ENCODE results near the gene ROPN1L.

Gene ROPN1L

DNA sequence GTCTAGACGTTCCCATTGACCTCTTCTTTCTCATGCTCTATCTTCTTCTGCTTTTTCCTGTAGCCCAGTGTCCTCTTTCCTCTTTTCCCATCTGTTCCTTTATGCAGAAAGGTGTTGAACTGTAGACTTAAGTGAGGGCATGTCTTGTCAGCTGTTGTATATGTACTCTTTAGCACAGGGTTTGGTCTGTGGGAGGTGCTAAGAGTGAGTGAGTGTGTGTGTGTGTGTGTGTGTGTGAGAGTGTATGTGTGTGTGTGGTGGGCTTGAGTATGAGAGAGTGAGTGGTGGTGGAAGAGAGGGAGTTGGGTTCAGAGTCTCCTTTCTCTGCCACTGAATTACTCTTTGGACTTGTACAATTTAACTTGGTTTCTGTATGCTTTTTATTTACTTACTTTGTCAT lies 10.3 kb upstream of the ROPN1L start:
- FAIRE-seq, result no peak

DNA sequence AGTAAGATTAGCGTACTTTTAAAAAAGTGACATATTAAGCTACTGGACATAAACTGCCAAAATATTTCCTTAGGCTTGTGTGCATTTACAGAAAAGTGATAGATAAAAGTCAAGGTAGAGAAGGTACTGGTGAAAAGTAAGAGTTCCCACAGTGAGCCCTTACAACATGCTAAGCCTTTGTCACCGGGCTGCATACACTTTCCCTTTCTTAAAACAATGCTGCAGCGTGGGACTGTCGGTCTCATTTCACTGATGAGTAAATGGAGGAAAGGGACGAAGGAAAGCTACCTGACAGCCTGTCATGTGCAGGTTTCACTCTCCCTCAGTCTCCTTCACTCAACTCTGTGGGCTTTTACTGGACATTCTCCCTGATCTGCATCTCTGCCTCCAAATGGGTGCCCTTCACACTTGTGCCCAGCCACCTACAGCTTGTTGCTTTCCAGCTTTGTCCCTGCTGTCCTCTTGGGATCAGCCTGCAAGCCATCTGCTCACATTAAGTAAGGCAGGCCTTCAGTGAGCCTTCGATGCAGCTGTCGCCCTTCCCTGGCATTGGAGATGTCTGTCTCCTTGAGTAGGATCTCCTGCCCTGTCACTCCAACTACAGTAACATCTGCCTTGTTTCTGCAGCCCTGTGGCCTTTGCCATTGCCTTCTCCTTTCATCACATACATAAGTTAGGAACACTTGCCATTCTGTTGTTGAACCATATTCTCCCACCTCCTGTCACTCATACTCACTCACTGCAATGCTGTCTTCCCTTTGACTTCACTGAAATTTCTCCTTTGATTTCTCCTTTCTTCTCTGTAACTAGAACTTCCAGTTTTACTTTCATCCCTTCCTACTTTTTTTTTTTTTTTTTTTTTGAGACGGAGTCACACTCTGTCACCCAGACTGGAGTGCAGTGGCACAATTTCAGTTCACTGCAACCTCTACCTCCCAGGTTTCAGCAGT lies 9.3 kb upstream of the ROPN1L start:
- no peak for FAIRE-seq

DNA sequence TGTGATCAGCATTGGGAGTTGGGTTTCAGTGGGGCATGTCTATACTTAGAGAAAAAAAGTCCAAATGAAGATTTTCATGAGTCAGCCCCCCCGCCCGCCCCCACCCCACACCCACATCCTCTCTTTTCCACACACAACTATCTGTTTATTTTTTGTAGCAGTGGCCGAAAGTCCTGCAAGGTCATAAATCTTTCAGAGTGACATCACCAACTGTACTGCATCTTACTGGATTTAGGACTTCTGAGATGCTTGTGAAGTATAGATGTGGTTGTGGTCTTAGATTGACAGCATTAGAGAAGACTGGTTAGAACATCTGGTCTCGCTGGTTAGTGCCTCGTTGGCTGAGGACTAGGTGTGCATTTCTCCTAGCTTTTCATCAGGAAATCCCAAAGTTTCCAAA lies 7.3 kb upstream of the ROPN1L start:
- no peak for FAIRE-seq

DNA sequence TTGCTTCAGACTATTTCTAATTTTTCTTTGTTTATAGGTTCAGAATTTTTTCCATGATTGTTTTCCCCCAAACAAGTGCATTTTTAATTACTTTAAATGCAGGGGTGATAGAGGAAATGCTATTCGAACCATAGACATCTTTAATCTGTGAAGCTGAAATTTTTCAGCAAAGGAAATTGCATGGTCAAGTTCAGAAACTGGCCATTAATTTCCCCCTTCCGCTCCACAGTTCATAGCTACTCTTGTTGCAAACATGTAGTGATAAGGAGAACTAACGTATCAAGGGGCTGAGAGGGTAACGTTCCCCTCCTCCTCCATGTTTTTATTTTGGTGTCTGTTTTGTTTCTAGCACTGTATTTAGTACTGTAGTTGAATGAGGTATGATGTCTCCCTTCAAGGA lies 3.4 kb upstream of the ROPN1L start:
- no peak for FAIRE-seq

DNA sequence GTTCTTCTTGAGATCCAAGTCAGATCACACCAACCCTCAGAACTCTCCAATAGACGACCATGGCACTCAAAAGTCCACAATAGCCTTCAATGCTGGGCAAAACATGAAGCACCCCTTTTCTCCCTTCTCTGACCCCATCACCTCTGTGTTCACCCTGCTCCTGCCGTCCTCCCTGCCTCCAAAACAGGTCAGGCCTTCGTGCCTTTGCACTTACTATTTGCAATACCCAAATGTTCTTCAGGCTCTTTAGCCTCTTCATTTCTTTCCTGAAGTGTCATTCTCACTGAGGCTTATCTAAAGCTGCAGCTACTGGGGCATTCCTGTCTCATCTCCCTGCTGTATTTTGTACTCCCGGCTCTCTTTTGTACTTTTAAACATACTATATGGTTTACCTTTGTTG lies 2.0 kb upstream of the ROPN1L start:
- FAIRE-seq, result no peak

DNA sequence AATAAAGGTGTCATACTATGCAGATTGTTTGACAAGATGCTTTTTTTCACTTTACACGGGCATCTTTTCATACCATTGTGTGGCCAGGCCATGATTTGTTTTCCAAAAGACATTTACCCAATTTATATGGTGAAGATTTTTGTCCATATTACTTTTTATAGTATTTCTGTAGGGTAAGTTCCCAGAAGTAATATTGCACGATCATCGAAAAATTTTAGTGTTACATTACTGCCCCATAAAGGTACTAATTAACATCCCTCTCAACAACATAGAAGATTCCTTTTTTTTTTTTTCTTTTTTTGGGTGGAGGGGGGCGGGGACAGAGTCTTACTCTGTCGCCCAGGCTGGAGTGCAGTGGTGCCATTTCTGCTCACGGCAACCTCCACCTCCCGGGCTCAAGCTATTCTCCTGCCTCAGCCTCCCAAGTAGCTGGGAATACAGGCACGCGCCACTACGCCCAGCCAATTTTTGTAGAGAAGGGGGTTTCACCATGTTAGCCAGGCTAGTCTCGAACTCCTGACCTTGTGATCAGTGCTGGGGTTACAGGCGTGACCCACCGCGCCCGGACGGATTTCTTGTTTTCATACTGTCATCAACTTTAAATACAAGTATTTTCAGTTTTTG lies 1.2 kb upstream of the ROPN1L start:
- no peak for FAIRE-seq

DNA sequence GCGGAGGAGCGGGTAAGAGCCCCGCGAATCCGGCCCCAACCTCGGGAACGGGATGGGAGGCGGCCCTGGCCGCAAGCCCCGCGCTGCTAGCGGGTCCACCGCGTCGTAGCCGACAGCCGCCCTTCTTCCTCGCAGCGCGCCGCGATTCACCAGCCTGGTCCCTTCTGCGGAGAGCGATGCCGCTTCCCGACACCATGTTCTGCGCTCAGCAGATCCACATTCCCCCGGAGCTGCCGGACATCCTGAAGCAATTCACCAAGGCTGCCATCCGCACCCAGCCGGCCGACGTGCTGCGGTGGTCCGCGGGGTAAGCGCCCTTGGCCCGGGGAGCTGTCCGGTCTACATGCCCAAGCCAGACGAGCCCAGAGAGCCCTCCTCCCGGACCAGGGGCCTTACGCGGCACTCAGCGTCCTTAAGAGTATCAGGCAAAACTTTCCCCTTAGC lies 335 bp downstream of the ROPN1L start:
- FAIRE-seq, result no peak

DNA sequence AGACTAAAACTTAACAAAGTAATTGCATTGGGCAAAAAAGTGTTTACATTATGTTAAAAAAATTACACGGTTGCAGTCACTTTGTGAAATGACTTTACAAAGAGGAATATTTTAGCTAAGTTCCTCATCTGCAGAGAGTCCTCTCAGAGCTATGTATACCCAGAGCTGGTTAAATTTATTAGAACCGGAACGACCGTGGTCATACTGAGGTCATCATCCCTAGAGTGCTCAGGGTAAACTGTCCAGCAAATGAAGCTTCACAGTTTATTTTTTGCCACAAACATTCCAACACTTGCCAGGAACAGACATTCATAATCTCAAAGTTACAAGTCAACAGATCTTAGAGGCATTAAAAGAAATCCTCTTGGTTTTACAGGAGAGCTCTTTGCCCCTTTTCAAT lies 897 bp downstream of the ROPN1L start:
- no peak for FAIRE-seq

DNA sequence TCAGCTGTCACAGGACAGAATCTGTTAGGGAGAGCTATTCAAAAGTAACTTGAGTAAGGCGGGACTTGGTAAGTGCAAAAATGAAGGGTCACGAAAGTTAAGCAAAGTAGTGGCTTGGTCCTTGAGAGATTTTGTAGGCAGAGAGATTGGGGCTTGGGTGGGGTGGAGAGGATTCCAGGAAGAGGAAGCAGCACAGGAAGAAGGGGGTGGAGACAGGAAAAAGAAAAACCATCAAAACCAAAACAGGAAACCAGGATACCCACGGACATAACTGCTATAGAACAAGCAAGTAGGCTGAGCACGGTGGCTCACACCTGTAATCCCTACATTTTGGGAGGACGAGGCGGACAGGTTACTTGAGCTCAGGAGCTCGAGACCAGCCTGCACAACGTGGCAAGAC lies 3.7 kb downstream of the ROPN1L start:
- no peak for FAIRE-seq

DNA sequence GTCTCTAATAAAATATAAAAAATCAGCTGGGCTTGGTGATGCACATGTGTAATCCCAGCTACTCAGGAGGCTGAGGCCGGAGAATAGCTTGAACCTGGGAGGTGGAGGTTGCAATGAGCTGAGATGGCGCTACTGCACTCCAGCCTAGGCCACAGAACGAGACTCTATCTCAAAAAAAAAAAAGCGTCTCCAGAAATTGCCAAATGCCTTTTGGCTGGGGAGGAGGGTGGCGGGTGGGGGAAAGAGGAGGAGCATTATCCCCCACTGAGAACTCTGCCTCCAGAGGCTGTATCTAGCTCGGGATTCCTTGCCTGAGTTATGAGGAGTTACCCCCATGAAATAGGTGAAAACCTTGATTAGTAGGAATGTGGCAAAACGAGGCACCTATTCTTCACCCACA lies 4.8 kb downstream of the ROPN1L start:
- no peak for FAIRE-seq

DNA sequence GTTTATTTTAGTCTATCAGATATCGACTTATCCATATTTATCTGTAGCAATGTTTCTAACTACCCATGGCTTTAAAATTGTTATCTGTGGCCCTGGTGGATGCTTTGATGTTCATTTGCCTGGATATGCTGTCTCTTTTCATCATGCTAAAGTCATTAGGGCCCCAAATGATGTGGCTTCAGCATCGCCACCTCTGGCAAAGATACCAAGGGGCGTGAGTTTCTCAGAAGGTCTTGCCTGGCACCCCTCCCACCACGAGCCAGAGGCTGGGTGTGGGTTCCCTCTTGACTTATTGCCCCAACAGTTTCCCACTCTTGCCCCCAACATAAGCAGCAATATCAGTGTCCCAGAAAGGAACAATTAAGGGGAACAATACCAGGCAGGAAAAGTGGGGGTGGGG lies 5.4 kb downstream of the ROPN1L start:
- no peak for FAIRE-seq

DNA sequence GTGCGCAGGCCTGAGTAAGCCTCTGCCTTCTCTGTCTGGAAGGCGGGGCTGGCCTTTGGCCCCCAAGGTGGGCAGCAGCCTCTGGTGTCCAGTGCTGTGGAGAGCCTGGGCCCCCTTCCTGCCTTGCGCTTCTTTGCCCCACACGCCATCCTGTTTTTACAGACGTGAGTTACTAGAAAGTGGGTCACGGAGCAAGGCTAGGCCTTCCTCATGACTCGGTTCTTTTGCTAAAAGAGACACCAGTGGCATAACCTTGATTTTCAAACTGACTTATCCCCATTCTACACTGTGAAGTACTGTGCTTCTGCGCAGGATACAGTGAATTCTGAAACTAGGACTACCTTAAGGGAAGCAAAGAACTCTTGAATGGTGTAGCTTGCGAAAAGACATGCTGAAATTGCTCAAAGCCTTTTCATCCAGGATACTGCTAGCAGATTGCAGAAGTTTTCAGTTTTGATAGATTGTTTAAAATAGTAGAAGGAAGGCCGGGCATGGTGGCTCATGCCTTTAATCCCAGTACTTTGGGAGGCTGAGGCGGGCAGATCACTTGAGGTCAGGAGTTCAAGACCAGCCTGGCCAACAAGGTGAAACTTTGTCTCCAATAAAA lies 7.2 kb downstream of the ROPN1L start:
- no peak for FAIRE-seq

DNA sequence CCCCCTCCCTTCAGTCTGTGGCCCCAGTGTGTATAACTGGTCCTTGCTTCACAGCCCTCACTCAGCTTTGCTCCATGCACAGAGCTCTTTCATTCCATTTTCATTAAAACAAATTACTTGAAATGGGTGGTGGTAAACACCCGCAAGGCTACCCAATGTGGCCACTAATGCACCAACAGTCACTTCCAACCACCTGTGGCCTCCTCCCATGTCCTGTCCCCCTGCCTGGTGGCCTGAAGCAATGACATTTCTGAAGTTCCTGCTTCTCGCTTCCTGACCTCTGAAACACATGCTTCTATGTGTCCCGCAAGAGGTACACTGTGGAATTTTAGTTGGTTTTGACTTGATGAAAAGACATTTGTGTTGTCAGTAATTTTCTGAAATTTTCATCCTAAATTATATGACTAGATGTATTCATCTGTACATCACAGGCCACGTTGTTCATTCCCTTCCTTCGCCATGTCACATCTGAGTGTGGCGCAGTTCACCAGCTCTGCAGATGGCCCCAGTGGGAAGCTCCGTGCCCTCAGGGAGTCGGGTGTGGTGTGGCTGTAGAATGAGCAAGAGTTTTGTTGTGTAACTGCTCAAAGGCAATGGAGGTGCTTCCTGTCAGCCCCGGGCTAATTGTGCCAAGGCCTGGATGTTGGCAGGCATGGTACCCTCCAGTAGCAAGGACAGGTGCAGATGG lies 9.6 kb downstream of the ROPN1L start:
- no peak for FAIRE-seq

DNA sequence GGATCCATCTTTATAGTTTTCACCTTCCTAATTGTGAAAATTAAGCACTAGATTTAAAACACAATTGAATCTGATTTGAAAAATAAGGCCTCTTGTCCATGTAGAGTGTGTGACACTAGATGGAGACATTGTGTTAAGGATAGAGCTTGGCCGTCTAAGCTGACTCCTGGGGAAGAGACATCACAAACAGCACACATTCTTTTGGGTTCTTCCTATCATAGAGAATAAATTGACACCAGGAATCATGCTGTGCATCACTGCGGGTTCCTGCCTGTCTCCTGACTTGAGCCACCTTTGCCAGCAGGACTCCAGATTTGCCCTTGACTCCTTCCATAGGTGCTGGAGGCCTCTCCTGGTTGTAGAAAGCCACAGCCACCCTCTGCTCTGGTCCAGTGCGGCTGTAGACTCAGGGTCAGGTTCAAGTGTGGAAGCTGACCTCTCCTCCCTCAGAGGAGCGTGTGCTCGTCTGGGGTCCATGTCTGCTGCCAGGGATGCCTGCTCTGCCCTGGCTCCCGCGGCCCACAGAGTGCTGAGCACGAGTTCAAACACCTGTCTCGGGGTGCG lies 11.2 kb downstream of the ROPN1L start:
- FAIRE-seq, result peak; percentile 91

DNA sequence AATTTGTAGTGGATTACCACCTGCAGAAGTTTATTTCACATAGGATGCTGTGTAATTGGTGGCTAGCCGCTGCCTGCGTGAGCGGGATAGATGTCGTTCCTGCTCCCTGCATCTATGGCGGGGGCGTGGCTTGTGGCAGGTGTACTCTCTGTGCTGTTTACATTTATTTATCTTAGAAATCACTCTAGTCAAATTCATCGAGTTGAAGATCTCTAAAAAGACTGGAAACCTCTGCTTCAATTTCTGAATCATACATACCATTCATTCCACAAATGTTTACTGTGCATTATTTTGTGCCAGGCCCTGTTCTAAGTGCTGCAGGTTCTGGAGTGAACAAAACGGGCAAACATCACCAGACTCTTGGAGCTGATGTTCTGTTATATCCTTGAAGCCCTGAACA lies 11.9 kb downstream of the ROPN1L start:
- FAIRE-seq, result no peak

DNA sequence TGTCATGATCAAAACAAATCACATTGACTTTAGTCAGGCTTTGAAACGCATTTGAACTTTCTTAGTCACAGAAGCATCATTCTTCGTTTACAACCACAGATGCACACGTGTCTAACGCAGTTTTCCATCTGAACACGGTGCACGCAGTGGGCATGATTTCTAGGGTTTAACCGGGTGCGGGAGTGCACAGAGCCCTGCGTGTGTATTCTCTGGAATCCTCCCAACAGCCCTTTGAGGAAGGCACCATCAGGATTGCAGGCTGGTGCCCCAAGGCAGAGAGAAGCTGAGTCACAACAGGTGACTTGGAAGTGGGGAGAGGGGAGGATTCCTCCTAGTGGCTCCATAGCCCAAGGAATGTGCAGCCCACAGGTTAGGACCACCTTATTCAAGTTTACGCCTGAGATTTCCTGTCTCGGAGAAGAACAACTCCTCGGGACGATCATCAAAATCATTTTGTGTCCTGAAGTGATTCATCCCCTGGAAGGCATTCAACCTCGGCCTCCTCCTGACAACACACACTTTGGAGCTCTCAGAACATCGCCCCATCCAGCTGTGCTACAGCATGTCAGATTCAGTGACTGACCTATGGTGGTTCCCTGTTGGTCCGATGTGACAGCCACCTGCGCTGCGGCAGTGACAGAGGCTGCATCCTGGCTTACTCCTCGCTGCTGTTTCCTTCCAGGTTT lies 13.1 kb downstream of the ROPN1L start:
- no peak for FAIRE-seq

DNA sequence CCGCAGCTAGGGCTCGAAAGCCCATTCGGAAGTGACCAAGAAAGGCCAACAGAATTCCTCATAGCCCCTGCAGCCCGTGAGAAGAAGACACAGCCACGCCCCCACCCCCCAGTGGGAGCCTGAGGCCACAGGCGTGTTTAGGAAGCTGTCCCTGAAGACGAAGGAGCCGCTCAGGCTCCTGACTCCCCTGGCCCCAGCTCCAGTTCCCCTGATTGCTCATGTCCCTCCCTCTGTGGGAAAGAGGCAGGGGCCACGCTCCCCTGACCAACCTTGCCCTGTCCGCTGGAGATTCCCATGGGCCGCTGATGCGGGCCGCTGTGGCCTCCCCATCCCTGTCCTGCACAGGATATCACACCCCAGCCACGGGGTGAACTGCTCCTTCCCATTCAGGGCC lies 13.6 kb downstream of the ROPN1L start:
- no peak for FAIRE-seq

DNA sequence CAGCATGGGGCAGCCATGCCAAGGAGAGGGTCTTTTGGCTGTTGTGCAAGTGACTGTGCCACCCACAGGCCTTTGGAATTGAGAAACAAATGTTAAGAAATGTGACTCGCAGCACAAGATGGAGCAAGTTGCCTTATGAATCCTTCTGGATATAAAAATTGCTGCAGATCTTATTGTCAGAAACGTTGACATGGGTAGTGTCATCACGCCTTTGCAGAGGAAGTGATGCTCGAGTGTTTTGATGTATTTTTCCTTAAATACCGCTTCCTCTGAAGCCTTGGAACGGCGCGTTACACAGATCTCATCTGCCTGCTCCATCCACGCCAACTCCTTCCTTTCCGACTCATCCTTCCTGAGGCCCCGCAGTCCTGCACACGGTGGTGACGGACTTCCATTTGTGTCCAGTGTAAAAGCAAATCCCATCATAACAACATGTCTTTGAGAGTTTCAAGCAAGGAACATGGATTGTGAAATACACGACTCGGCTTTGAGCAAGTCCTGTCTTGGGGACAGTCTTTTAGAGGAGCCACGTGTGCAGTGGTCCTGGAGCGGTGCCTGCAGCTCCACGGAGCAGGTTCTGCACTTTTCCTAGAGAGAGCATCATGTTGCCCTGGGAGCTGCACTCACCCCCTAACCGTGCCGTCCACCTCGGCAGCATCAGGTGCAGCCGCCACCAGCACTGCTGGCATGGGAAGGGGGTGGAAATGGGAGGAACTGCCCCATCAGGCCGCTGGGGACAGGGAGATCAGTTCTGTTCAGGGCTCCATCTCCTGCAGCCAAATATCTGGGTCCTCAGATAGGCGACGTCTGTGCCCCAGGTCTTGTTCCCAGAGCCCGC lies 15.1 kb downstream of the ROPN1L start:
- FAIRE-seq, result no peak

DNA sequence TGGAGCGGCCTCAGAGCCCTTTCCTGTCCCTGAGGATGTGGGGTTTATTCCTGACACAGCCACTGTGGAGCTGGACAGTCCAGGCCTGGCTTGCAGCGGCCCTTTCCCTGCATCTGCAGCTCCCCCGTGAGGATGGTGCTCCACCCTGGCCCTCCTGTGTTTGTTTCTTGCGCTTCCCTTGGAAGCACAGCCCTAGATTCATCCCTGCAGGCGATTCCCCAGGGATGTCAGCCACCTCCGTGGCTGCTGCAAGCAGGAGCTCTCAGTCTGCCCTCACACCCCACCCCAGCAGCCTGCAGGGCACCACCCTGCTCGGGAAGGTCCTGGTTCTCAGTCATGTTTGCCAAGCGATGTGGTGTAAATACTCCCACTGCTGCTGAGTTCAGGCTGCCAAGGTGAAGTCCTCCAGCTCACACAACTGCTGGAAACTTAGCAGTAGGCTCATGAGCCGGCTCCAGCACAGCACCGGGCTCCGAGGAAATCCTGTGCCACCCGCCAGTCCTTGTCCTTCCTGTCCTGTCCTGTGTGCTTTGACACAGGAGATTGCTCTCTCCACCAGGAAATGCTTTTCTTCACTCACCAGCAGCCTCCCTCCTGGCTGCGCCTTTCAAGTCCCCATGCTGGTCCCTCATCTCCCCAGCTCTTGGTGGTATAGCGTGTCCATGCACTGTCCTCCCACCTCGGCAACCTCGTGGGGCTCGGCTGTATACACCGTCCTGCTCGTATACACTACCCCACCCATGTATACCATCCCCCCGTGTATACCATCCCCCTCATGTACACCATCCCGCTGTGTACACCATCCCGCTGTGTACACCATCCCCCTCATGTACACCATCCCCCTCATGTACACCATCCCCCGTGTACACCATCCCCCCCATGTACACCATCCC lies 16.2 kb downstream of the ROPN1L start:
- FAIRE-seq, result no peak
